GM21786 (cell line): Measurements from ENCODE around the gene OR4D2.
"Not testable (repeated sequence)": the region's sequence is repeated elsewhere in the genome, so short reads cannot be mapped to it uniquely, and the experiment has no call there.

ENCODE experiments used
- ATAC-seq: cut with Tn5 transposase; IDR thresholded peaks from one replicate; pipeline ENCODE4 v1.9.1; 2021; ENCODE audit not compliant: unreplicated experiment

The OR4D2 gene

GRCh38 chr17:58166682-58167081, at the start of gene OR4D2:
TSS of gene OR4D2 (plus strand) at chr17:58166982. CDS start at chr17:58169656, 2,674 bp downstream.
- no peak for ATAC-seq

DNA sequence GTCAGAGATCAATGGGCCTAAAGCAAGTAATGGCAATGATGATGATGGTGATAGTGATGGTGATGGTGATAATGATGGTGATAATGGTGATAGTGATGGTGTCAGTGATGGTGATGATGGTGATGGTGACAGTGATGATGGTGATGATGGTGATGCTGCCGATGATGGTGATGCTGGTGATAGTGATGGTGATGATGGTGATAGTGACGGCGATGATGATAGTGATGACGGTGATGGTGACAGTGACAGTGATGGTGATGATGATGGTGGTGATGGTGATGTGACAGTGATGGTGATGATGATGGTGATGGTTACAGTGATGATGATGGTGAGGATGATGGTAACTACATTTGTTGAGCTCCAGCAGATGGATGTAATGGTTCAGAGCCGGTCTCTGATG, 49.4 kb upstream of the OR4D2 start:
- no peak for ATAC-seq

DNA sequence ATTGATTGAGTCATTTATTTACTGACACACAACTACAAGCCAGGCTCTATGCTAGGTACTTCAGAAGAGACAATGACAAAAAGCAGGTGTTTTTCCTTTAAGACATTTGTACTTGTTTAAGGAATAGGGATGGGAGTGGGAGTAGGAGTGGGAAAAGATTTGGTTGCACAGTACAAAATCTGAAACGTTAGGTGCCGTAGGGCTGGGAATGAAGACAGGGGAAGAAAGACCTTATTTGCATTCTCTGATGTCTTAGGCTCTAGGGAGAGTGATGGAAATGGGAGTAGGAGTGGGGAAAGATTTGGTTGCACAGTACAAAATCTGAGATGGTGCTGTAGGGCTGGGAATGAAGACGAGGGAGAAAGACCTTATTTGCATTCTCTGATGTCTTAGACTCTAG, 47.3 kb upstream of the OR4D2 start:
- ATAC-seq = no peak

- no peak for ATAC-seq
Observed at GRCh38 chr17:58120195-58120822, 46.5 kb upstream of the OR4D2 start.

DNA sequence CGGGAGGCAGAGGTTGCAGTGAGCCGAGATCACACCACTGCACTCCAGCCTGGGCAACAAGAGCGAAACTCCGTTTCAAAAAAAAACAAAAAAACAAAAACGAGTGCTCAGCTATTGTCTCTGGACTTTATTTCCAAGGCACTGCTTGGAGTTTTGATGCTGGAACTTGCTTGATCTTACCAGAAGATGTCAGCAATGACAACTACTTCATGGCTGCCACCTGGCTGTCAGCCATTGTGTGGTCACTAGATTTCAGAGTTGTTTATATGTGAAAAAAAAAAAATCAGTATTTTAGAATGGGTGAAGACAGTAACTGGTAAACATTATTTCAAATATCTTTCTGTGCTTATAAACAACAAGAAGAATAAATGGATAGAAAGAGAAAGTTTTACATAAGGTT, 44.9 kb upstream of the OR4D2 start:
- ATAC-seq = no peak

- no peak for ATAC-seq
Observed at GRCh38 chr17:58127846-58128245, 38.9 kb upstream of the OR4D2 start.

- ATAC-seq = not testable (repeated sequence)
Observed at GRCh38 chr17:58132697-58133096, 34.1 kb upstream of the OR4D2 start.

DNA sequence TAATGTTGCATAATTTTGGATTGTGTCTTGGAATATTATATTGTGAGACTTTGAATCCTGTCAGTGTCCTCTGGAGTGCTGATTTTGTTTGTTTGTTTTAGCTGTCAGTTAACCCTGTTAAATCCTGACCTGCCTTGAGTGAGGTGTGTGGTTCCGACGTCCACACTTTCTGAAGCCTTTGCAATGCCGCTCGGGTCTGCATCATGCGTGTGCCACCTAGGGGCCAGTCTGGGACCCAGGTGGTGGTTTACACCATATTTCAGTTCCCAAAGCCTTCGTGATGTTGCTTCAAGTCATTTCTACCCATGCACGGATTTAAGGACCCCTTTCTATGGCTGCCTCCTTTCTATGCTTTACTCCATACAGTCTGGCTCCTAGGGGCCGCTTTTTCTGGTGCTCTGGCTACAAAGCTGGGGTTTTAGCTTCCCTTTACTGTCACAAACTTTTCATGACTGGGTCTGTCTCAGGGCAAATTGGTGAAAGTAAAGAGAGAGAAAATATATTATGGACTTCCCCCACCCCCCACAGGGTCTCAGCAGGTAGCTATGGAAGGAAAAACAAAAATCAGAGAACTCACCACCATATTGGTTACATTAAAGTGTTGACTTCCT, 30.0 kb upstream of the OR4D2 start:
- ATAC-seq = no peak

GRCh38 chr17:58141505-58141904, 25.3 kb upstream of the OR4D2 start:
- ATAC-seq = no peak

DNA sequence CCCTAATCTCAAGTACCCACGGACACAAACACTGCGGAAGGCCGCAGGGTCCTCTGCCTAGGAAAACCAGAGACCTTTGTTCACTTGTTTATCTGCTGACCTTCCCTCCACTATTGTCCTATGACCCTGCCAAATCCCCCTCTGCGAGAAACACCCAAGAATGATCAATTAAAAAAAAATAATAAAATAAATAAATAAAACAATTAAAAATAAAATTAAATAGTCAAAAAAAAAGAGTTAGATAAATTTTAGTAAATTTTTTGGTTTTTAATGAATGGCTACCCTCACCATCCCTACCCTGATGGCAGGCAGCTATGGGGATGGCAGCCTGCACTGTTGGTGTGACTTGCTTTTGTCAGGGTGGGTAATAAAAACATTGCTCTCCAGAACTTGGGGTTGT, 23.4 kb upstream of the OR4D2 start:
- not testable (repeated sequence) for ATAC-seq

GRCh38 chr17:58144801-58145200, 22.0 kb upstream of the OR4D2 start:
- ATAC-seq = no peak

DNA sequence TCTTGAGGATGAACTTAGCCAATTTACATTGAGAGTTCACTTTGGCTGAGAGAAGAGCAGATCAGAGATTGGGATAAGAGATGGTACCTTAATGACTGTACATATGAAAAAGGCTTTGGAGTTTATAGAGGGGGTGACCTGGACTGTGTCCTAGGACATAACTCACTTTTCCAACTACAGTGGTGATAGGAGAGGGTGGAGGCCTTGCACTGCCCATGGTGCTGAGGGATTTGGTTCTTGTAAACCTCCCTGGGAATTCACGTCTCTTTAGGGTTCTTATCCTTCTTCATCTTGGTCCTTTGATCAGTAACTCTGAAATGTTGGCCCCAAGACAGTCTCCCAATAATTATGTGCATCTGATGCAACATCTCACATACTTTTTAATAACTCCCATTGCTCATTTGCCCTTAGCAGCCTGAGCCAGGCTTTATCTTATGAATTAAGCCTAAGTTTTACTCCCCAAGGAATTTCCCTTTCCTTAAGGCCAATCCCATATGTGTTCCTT, 18.8 kb upstream of the OR4D2 start, which contains the start of gene OR4D1:
Gene OR4D1, plus strand, starts transcription at position 455 of the 505 bp plus-strand sequence. CDS start 6,770 bp downstream, outside the sequence.
- no peak for ATAC-seq

DNA sequence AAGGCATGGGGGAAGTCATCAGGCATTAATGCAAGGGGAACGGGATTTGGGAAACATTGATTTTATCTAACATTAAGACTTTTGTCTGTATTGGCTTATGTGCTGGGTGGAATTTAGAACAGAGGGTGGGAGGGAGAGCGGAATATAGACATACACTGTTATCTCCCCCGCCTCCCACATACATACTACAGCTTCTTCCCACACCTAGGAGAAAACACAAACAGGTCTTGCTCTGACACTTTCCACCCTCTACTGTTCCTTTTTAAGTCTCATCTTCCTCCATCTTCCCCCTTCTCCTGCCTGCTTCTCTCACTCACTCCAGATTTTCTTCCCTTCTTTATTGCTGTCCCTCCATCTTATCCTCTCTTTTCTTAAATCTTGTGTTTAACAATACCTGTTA, 18.2 kb upstream of the OR4D2 start:
- no peak for ATAC-seq

DNA sequence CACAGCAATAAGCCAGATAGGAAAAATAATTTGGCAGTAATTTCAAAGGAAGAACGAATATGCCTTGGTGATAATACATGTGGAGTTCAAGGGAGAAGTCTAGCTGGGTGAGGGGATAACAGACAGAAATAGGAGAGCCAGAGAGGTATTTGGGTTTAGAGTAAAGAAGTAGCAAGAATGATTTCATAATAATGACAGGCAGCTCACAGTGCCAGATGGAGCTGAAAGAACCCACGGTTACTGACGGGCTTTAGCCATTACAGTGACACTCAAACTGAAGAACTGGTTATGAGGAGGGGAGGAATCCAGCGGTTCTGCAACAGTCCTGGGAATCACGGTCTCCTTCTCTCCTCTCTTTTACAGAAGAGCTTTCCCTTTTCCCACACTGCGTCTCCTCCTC, 16.4 kb upstream of the OR4D2 start:
- ATAC-seq = no peak

- ATAC-seq = no peak
Observed at GRCh38 chr17:58153046-58153445, 13.7 kb upstream of the OR4D2 start.

- no peak for ATAC-seq
Observed at GRCh38 chr17:58153671-58154070, 13.1 kb upstream of the OR4D2 start.

GRCh38 chr17:58156839-58157803, 9.7 kb upstream of the OR4D2 start:
- no peak for ATAC-seq

DNA sequence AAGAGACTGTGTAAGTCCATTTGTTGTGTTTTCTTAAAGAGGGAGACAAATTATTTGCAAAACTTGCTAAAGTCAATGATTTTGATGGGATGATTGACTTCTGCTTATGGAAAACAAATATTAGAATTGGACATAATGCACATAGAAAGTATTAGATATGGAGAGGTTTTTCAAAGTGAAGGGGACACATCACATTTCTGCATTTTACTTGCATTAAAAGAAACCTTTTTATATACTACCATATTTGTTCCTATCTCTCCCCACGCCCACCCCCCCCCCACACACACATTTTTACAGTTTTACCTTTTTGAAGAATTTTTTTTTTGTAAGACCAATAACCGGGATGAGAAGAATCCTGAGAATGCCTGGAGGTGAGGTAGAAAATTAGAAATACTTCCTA, 8.6 kb upstream of the OR4D2 start:
- ATAC-seq = no peak

- ATAC-seq = no peak
Observed at GRCh38 chr17:58161566-58161965, 5.2 kb upstream of the OR4D2 start.

DNA sequence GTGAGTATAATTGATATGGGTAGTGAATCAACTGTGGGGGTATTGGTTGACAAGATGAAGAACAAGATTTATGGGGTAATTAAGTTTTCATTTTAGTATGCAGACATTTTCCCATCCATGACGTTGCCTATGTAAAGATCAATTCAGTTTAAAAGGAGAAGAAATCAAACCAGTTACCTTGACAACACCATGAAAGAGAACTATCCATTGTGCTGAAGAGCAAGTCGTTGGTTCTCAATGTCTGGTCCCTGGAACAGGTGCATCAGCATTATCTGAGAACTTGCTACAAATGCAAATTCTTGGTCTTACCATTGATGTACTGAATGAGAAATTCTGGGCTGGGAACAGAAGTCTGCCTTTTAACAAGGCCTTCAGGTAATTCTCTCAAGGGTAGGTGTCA, 801 bp upstream of the OR4D2 start:
- ATAC-seq = no peak

DNA sequence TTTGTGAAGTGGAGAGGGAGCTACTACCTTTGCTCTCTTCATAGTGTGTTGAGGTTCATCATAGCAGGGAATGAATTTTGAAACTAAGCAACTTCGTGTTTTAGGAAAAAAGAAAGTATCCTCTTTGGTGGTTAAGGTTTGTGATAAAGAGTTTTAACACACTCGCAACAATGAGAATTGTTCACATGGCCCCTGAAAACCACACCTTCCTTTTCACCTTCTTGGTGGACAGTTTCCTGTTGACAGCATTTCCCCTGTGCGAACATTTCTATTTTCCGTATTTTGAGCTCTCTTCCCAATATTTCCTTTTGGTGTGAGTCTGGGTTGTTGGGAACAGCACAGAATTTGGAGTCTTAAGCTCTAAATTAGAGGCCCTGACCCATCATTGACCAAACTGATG, 3.8 kb downstream of the OR4D2 start:
- no peak for ATAC-seq
